SU-DHL-6 (cell line): ENCODE measurements around the gene SCGB1D1.

Experiments
- H2AFZ ChIP-seq: fragments of 200-600 bp; sonication (generic); 2 replicates; pipeline ENCODE4 v1.6.1; 2014; ENCODE audit warnings: low read depth, mild to moderate bottlenecking, moderate library complexity, mixed read lengths, antibody characterized with exemption, low read length; ENCODE audit not compliant: severe bottlenecking
- H3F3A ChIP-seq: fragments of 200-600 bp; shearing (Covaris generic); 2 replicates; pipeline ENCODE4 v1.6.0; 2016; ENCODE audit warnings: antibody characterized with exemption, mild to moderate bottlenecking; ENCODE audit not compliant: insufficient read depth
- H3K27ac ChIP-seq: fragments of 200-600 bp; sonication (generic); 2 replicates; pipeline ENCODE4 v1.5.1; 2016; ENCODE audit warnings: low read depth, mild to moderate bottlenecking, low read length, moderate library complexity, mixed read lengths
- H3K27me3 ChIP-seq: fragments of 200-600 bp; sonication (generic), shearing (Covaris generic); 2 replicates; pipeline ENCODE4 v1.6.0; 2014; ENCODE audit warnings: mild to moderate bottlenecking, low read length
- H3K36me3 ChIP-seq: fragments of 200-600 bp; sonication (generic); 2 replicates; pipeline ENCODE4 v1.6.1; 2014; ENCODE audit warnings: mild to moderate bottlenecking, low read length, mixed read lengths
- H3K4me2 ChIP-seq: fragments of 300-600, 200-600 bp; shearing (Covaris generic), sonication (generic); 2 replicates; pipeline ENCODE4 v1.6.0; 2014; ENCODE audit warnings: low read length, low read depth, mild to moderate bottlenecking; ENCODE audit not compliant: poor library complexity, severe bottlenecking
- H3K4me3 ChIP-seq: fragments of 200-600 bp; sonication (generic); 2 replicates; pipeline ENCODE4 v1.5.1; 2014; ENCODE audit warnings: antibody characterized with exemption, low read length, mild to moderate bottlenecking, mixed read lengths; ENCODE audit not compliant: insufficient read depth, poor library complexity, severe bottlenecking
- H3K79me2 ChIP-seq: fragments of 200-600 bp; sonication (generic); 2 replicates; pipeline ENCODE4 v1.6.1; 2014; ENCODE audit warnings: mild to moderate bottlenecking, low read length, moderate library complexity; ENCODE audit not compliant: insufficient read depth
- H3K9ac ChIP-seq: fragments of 200-600 bp; sonication (generic); 2 replicates; pipeline ENCODE4 v1.7.0; 2014; ENCODE audit warnings: mild to moderate bottlenecking, low read length
- H3K9me2 ChIP-seq: fragments of 200-600 bp; sonication (generic); replicated peaks from 2 replicates; pipeline ENCODE4 v1.6.1; 2014; ENCODE audit warnings: low read length; ENCODE audit not compliant: insufficient read depth
- H3K9me3 ChIP-seq: fragments of 200-600 bp; sonication (generic); 2 replicates; pipeline ENCODE4 v1.6.1; 2014; ENCODE audit warnings: low read length, mixed read lengths; ENCODE audit not compliant: insufficient read depth
- H4K20me1 ChIP-seq: fragments of 200-600 bp; sonication (generic); 2 replicates; pipeline ENCODE4 v1.6.1; 2014; ENCODE audit warnings: low read depth, mild to moderate bottlenecking, antibody characterized with exemption, low read length, moderate library complexity, mixed read lengths
- EZH2phosphoT487 ChIP-seq: fragments of 200-600 bp; sonication (generic), shearing (Covaris generic); conservative IDR thresholded peaks from 2 replicates; pipeline ENCODE4 v1.6.1; 2018; ENCODE audit warnings: mild to moderate bottlenecking, antibody characterized with exemption, low read length, moderate library complexity, mixed read lengths
- TF ChIP-seq, protein P1 (sequence below): fragments of 200-600 bp; sonication (generic); IDR thresholded peaks from one replicate; pipeline ENCODE4 v1.5.1; 2017; ENCODE audit warnings: antibody characterized with exemption, mild to moderate bottlenecking, low read length, moderate library complexity; ENCODE audit not compliant: insufficient read depth, poor library complexity, severe bottlenecking

SCGB1D1 gene

DNA sequence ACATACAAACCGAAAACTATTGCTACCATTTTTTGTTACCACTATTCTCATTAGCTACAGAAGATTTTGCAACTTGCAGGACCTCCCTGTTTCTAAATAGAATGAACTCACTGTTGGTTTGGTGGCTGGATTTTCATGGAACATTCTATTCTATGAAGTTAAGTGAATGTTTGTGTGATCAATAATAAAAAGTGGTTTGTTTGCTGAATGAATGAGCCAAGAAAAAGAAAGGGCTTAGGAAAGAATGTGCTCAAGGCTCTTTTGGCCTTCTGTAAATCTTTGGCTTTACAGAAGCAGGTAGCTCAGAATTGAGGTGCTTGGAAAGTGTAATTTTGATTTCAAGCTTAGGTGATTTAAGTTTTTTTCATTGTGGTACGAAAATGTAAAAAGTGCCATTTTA lies 46.2 kb downstream of the SCGB1D1 start:
- H3K9me3 ChIP-seq = no peaks in the 10 kb centered on the region
- H4K20me1 ChIP-seq = no peaks in the 10 kb centered on the region
- no peak overlapping the region for H3K4me3 ChIP-seq
- H3K9ac ChIP-seq = no peak overlapping the region
- H3K79me2 ChIP-seq = no peaks in the 10 kb centered on the region
- H3F3A ChIP-seq = no peaks in the 10 kb centered on the region
- no peak overlapping the region for H3K27ac ChIP-seq
- no peaks in the 10 kb centered on the region for H3K36me3 ChIP-seq
- no peaks in the 10 kb centered on the region for H3K9me2 ChIP-seq
- H3K4me2 ChIP-seq = no peak overlapping the region
- TF ChIP-seq, protein P1, sequence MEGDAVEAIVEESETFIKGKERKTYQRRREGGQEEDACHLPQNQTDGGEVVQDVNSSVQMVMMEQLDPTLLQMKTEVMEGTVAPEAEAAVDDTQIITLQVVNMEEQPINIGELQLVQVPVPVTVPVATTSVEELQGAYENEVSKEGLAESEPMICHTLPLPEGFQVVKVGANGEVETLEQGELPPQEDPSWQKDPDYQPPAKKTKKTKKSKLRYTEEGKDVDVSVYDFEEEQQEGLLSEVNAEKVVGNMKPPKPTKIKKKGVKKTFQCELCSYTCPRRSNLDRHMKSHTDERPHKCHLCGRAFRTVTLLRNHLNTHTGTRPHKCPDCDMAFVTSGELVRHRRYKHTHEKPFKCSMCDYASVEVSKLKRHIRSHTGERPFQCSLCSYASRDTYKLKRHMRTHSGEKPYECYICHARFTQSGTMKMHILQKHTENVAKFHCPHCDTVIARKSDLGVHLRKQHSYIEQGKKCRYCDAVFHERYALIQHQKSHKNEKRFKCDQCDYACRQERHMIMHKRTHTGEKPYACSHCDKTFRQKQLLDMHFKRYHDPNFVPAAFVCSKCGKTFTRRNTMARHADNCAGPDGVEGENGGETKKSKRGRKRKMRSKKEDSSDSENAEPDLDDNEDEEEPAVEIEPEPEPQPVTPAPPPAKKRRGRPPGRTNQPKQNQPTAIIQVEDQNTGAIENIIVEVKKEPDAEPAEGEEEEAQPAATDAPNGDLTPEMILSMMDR = no peak
- TF ChIP-seq EZH2phosphoT487 = no peak
- 0 out of 2 replicates have a peak, but pooled peaks cover 3% of the 10 kb centered on the region for H3K27me3 ChIP-seq
- no peak overlapping the region for H2AFZ ChIP-seq

DNA sequence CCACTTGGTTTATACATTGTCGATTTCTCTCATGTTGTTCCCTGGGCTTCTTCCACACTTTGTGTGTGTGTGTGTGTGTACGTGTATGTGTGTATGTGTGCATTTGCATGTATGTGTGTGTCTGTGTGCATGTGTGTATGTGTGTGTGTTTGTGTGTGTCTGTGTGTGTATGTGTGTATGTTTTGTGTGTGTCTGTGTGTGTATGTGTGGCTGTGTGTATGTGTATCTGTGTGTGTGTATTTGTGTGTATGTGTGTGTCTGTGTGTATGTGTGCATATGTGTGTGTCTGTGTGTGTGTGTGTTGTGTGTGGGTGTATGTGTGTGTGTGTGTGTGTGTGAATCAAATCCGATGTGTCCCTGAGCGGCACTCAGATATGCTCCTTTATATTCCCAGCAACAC lies 47.5 kb downstream of the SCGB1D1 start:
- Histone ChIP-seq H3F3A (no peaks in the 10 kb centered on the region), H3K4me3 (no peak overlapping the region), H3K36me3 (no peaks in the 10 kb centered on the region), H3K9me3 (no peaks in the 10 kb centered on the region), H2AFZ (no peak overlapping the region), H3K27me3 (0 out of 2 replicates have a peak, but pooled peaks cover 3% of the 10 kb centered on the region), H4K20me1 (no peaks in the 10 kb centered on the region), H3K9me2 (no peaks in the 10 kb centered on the region), H3K9ac (no peak overlapping the region), H3K79me2 (no peaks in the 10 kb centered on the region), H3K4me2 (no peak overlapping the region), H3K27ac (no peak overlapping the region)
- TF ChIP-seq EZH2phosphoT487 = no peak
- TF ChIP-seq, protein P1 = no peak

DNA sequence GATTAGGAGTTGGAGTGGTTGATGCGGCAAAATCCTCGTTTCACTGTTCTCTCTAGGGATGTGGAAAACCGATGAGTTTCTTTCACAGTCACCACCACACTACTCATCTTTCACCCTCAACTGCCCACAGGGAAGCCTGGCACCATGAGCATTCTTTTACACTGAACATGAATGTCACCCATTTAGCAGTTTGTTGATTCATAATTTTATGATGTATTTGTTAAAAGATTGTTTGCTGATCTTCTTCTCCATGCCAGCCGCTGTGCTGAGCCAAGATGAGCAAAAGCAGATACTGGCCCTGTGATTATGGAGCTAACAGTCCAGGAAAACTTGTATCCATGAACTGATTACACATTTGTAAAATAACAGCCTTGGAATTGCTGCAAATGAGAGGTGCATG lies 48.1 kb downstream of the SCGB1D1 start:
- Histone ChIP-seq H3K27ac (no peak overlapping the region), H3F3A (no peaks in the 10 kb centered on the region), H2AFZ (no peak overlapping the region), H3K27me3 (0 out of 2 replicates have a peak, but pooled peaks cover 3% of the 10 kb centered on the region), H3K36me3 (no peaks in the 10 kb centered on the region), H4K20me1 (no peaks in the 10 kb centered on the region), H3K9me3 (no peaks in the 10 kb centered on the region), H3K4me2 (no peak overlapping the region), H3K9ac (no peak overlapping the region), H3K9me2 (no peaks in the 10 kb centered on the region), H3K79me2 (no peaks in the 10 kb centered on the region), H3K4me3 (no peak overlapping the region)
- no peak for TF ChIP-seq EZH2phosphoT487
- TF ChIP-seq, protein P1 = no peak
